Adipose tissue (tissue), 3 donors: ENCODE measurements around the gene IL19. TPM values are rescaled to one million over a fixed set of nuclear protein-coding genes. Genes with fewer than 3 reads are reported as not detected.

ENCODE experiments used
- H3K27ac ChIP-seq: one replicate; pipeline ENCODE4 v1.5.1; 2013; ENCODE audit warnings: low read depth, low read length
- WGBS, 3 donors: extraction: QIAGEN DNeasy Blood & Tissue Kit; methylation state at CpG; one replicate each; pipeline ENCODE4 v1.1.7; 2013; 5-methylcytosine and 5-hydroxymethylcytosine counted together
- polyA plus RNA-seq, 3 donors: library from polyadenylated mRNA; stranded (reverse); fragments of 200-250 nt; gene quantifications; one replicate each; pipeline ENCODE4 v1.2.3, GENCODE V29; 2013
- donor health status: healthy with polysubstance abuse.
- donor health status: Bipolar disorder and iron deficiency.
- donor health status: healthy.

Gene IL19
- polyA plus RNA-seq, 3 donors: 0.09 to 0.12 TPM; not detected in 1

- 54 to 69% (median 58%) methylated on average over 2 of the region's 2 CpGs for WGBS, 3 donors
- H3K27ac ChIP-seq: no peak overlapping the region
Observed at GRCh38 chr1:206814716-206815341, 44.3 kb downstream of the IL19 start.

DNA sequence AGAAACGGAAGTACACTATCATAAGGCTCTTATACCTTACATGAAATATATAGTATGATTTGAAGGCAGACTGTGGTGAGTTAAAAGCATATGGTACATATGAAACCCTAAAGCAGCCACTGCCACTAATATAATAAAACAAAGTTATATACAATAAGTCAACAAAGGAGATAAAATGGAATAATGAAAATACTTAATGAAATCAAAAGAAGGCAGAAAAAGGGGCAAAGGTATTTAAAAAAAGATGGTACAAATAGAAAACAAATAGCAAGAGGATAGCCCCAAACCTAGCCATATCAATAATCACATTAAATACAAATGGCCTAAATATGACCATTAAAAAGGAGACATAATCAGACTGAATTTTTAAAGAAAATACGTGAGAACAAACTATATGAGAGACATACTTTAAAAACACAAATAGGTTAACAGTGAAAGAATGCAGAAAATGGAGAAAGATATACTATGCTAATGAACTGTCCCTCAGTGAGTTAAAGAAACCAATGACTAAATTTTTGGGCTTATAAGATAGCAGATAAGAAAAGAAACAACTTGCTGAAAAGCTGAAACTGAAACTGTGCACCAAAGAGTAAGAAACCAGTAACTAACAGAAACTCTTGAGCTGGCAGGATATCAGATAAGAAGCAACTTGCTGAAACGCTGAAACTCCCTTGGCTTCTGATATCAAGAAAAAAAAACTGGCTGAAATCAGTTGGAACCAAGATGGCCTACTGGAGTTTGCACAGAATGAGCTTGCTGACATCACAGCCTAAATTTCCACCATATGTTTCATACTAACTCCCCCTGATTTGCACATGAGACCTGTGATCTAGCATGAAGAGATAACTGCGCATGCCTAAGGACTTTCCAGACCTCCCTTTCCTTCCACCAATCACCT, 46.1 kb downstream of the IL19 start:
- WGBS, 3 donors: 61 to 68% (median 66%) methylated on average over 4 of the region's 4 CpGs
- no peak overlapping the region for H3K27ac ChIP-seq

DNA sequence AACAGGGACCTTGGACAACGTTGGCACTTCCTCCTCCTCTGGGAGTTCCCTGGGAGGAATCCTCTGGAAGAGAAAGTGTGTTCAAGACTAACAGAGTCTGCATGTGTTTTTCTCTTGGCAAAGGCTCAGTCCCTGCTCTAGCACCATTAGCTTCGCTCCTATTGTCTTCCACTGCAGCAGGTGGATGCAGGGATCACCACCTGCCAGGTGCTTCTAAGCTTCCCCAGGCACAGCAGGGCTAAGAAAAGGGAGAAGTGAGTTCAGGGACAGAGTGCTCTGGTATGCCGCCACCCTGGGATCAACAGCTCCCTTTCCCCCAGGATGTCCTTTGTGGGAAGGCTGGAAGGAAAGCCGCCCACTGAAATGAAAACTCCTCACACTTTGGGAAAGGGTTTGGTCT, 50.9 kb downstream of the IL19 start:
- WGBS, 3 donors: 75 to 79% (median 77%) methylated on average over 4 of the region's 4 CpGs
- no peak overlapping the region for H3K27ac ChIP-seq

DNA sequence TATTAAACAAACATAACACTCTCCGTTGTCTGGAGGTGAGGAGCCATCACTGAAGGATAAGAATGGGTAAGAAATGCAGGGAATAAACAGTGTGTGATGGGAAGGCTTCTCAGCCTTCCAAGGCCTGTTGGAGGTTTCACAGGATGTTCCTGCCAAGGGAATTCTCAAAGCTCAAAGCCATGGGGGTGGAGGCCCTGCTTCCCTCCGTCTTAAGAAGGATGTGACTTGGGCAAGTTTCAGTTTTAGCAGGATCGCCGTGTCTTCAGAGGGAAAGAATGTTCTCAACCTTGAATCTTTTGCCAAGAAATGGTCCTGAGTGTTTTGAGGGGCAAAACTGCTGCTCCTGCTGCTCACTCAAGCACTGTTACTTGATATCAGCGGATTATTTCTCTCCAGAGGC, 53.2 kb downstream of the IL19 start:
- WGBS, 3 donors: 44 to 77% (median 52%) methylated on average over 5 of the region's 5 CpGs
- no peak overlapping the region for H3K27ac ChIP-seq

GRCh38 chr1:206824331-206824730, 53.8 kb downstream of the IL19 start:
- WGBS, 3 donors: 58 to 84% (median 60%) methylated on average over 3 of the region's 3 CpGs
- H3K27ac ChIP-seq: no peak overlapping the region

DNA sequence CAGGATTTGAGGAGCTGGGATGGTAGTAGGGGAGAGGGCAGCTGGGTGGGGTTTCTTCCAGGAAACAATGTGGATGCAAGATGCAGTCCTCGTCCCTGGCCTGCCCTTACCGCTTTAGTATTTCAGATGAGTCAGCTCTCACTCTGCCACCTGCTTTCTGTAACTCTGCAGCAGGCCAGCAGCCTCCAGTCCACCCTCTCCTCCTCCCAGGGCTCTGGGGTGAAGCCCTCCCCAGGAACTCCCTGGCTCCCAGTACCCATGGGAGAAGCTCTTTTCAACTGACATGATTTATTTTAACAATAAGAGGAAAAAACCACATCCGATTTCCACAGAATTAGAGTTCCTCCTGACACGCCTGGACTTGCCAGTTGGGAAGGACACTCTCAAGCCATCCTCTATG, 55.8 kb downstream of the IL19 start:
- WGBS, 3 donors: 38 to 67% (median 46%) methylated on average over 4 of the region's 4 CpGs
- H3K27ac ChIP-seq: no peak overlapping the region

DNA sequence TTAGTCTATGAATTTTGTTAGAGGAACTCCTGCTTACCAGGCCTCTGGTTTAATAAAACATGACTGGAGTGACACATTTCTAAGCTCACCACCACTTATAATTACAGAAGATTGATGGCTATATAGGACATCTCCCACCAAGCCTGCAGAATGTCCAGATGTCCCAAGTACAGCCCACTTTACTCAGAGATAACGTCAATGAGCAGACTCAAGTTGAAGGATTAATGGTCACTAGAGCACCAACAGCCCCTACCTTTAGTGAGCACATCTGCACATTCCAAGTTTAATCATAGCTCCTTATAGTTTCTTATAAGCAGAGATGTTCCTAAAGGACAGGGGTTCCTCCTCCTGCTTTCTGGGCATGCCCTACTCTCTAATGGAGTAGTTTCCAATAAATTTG, 57.5 kb downstream of the IL19 start:
- WGBS, 3 donors: 95 to 98% (median 97%) methylated on average over 1 of the region's 1 CpG

DNA sequence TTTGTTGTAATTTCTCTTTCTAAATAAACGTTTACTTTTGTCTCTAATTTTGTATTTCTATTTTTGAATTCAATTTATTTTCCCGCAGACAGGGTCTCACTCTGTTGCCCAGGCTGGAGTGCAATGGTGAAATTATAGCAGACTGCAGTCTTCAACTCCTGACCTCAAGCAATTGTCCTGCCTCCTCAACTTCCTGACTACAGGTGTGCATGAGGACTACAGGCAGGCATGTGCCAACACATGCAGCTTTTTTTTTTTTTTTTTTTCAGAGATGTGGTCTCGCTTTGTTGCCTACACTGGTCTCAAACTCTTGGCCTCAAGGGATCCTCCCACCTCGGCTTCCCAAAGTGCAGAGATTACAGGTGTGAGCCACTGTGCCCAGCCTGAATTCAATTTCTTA, 58.2 kb downstream of the IL19 start:
- 70 to 88% (median 86%) methylated on average over 4 of the region's 4 CpGs for WGBS, 3 donors
- no peak overlapping the region for H3K27ac ChIP-seq

More for the DNA sequence above, 57.5 kb downstream of the IL19 start:
- H3K27ac ChIP-seq: no peak overlapping the region

DNA sequence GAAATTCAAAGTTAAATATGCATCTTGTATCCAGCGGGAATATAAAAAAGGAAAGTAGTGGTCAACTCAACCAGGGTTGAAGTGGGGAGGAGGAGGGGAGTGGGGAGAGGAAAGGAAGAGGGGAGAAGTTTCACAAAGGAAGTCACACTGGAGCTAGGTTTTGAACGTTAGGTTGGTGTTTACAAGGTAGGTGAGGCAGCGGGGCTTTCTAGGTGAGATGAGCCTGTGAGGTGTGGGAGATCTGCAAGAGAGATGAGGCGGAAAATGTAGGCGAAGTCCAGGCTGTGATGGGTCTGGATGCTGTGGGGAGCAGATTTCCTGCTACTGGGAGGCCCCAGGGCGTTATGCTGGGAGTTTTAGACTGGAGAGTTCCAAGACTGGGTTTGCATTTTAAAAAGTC, 58.7 kb downstream of the IL19 start:
- H3K27ac ChIP-seq: no peak overlapping the region
- WGBS, 3 donors: 71 to 81% (median 77%) methylated on average over 6 of the region's 6 CpGs

GRCh38 chr1:206829875-206830274, 59.3 kb downstream of the IL19 start:
- WGBS, 3 donors: 64 to 90% (median 67%) methylated on average over 2 of the region's 2 CpGs
- H3K27ac ChIP-seq: no peak overlapping the region

GRCh38 chr1:206831650-206832049, 61.1 kb downstream of the IL19 start:
- H3K27ac ChIP-seq: no peak overlapping the region
- 81 to 92% (median 83%) methylated on average over 4 of the region's 4 CpGs for WGBS, 3 donors

GRCh38 chr1:206832352-206832880, 61.8 kb downstream of the IL19 start:
- WGBS, 3 donors: 40 to 61% (median 56%) methylated on average over 2 of the region's 2 CpGs

DNA sequence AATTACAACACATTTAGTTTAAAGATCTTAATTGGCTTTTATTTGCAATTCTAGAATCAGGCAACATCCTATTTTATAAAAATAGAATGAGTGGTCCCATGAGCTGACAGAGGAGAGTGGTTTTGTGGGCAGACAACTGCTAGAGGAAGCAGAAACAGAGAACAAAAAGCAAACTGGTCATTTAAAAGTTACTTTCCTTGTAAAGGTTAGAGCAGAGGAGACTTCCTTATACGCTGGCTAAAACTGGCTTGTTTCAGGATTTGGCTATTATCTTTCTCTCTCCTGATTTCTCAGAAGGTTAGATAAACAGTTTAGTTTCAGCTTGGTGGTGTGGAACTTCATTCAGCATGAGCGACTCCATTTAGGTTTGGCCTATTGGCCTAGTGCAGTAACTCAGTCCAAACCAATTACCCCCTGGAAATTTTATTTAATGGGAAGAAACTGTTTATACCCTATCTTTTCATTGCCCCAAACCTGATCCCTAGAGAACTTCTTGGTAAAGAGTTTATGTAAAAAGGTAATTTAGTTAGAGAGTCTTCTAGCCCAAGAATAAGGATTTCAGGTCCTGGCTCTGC, 62.6 kb downstream of the IL19 start:
- WGBS, 3 donors: 63 to 78% (median 69%) methylated on average over 2 of the region's 2 CpGs

More at GRCh38 chr1:206832352-206832880, 61.8 kb downstream of the IL19 start:
- no peak overlapping the region for H3K27ac ChIP-seq

DNA sequence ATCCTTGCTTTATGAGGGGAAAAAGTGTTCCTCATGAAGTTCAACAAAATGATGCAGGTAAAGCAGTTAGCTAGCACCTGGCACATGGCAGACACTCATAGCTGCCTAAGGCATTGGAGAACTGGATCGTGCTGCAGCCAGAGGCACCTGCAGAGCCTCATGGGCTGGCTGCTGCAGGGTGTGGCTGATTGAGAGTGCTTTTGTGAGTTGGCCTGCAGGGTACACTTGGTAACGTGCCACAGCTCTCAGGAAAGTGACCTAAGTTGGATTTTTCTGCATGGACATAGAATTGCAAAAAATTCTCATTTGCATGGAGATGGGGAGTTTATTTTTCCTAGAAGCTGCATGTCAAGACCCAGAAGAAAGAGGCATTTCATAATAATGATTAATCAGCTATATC, 63.2 kb downstream of the IL19 start:
- WGBS, 3 donors: 65 to 76% (median 74%) methylated on average over 2 of the region's 2 CpGs
- no peak overlapping the region for H3K27ac ChIP-seq

More for the DNA sequence above, 62.6 kb downstream of the IL19 start:
- H3K27ac ChIP-seq: no peak overlapping the region

GRCh38 chr1:206834217-206834616, 63.6 kb downstream of the IL19 start:
- H3K27ac ChIP-seq: no peak overlapping the region
- WGBS, 3 donors: 86 to 90% (median 90%) methylated on average over 6 of the region's 6 CpGs

GRCh38 chr1:206834711-206835110, 64.1 kb downstream of the IL19 start:
- 33 to 79% (median 40%) methylated on average over 3 of the region's 3 CpGs for WGBS, 3 donors
- H3K27ac ChIP-seq: no peak overlapping the region

DNA sequence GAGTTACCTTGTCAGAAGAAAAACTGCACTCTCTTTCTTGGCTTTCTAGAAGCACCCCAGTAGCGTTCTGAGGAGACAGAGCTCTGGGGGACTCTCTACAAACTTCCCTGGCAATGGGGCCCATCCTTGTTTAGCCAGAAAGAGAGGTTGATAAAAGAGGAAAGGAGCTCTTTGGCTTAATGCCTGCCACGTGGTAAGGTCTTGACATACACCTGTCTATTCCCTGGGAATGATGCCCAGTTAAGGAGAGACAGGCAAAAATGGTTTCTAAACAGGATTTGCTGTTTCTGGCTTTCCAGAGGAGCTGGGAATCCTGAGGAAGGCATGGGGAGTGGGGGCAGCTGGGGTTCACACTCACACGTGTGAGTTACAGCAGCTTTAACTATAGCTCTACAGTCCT, 64.6 kb downstream of the IL19 start:
- WGBS, 3 donors: 55 to 65% (median 60%) methylated on average over 3 of the region's 3 CpGs
- no peak overlapping the region for H3K27ac ChIP-seq

GRCh38 chr1:206836111-206836510, 65.5 kb downstream of the IL19 start:
- WGBS, 3 donors: 77 to 88% (median 80%) methylated on average over 2 of the region's 2 CpGs
- no peak overlapping the region for H3K27ac ChIP-seq

GRCh38 chr1:206839006-206839560, 68.5 kb downstream of the IL19 start:
- 88 to 92% (median 91%) methylated on average over 4 of the region's 4 CpGs for WGBS, 3 donors
- no peak overlapping the region for H3K27ac ChIP-seq
